Panc1 (cell line): ENCODE measurements around the gene SARS2. TPM values are rescaled to one million over a fixed set of nuclear protein-coding genes. Genes with fewer than 3 reads are reported as not detected.

Source experiments
- total RNA-seq: library from RNA; stranded (reverse); gene quantifications from one replicate; pipeline ENCODE4 v1.2.1, GENCODE V29; 2021; ENCODE audit not compliant: unreplicated experiment

SARS2 gene
- total RNA-seq, 1 experiment from 2014 or later, result 186 TPM

Other genes with a start within 250 kb of the SARS2 start
- gene CAPN12, start 186.3 kb downstream of the SARS2 start, total RNA-seq, result 58.5 TPM
- not detected for gene LGALS7, start 157.2 kb downstream of the SARS2 start, total RNA-seq
- 3.6 TPM for gene LGALS7B, start 141.6 kb downstream of the SARS2 start, total RNA-seq
- 3.9 TPM for gene LGALS4, start 117.8 kb downstream of the SARS2 start, total RNA-seq
- gene ECH1, start 99.0 kb downstream of the SARS2 start, total RNA-seq, result 945 TPM
- 749 TPM for gene HNRNPL, start 80.8 kb downstream of the SARS2 start, total RNA-seq
- gene RINL, start 52.5 kb downstream of the SARS2 start, total RNA-seq, result 1.3 TPM
- 162 TPM for gene SIRT2, start 31.1 kb downstream of the SARS2 start, total RNA-seq
- 185 TPM for gene NFKBIB, start 30.8 kb downstream of the SARS2 start, total RNA-seq
- gene CCER2, start 18.6 kb downstream of the SARS2 start, total RNA-seq, result 1.3 TPM
- 511 TPM for gene MRPS12, start 181 bp upstream of the SARS2 start, total RNA-seq
- 411 TPM for gene FBXO17, start 45.0 kb upstream of the SARS2 start, total RNA-seq
- 443 TPM for gene FBXO27, start 101.8 kb upstream of the SARS2 start, total RNA-seq
- 10.3 TPM for gene ACP7, start 153.6 kb upstream of the SARS2 start, total RNA-seq
- 311 TPM for gene PAK4, start 195.0 kb upstream of the SARS2 start, total RNA-seq